AG09319 (cell line): ENCODE measurements around the gene DLK2.

ENCODE experiments used
- DNase-seq: peaks from one replicate; pipeline ENCODE4 v3.0.0-alpha.2; 2010; ENCODE audit warnings: low read depth; ENCODE audit errors: extremely low read depth
- TF ChIP-seq, protein P1 (sequence below): IDR thresholded peaks from 2 replicates; pipeline ENCODE4 v1.5.1; 2011; ENCODE audit warnings: low read depth, mild to moderate bottlenecking, inconsistent platforms, low read length, moderate library complexity

Gene DLK2

DNA sequence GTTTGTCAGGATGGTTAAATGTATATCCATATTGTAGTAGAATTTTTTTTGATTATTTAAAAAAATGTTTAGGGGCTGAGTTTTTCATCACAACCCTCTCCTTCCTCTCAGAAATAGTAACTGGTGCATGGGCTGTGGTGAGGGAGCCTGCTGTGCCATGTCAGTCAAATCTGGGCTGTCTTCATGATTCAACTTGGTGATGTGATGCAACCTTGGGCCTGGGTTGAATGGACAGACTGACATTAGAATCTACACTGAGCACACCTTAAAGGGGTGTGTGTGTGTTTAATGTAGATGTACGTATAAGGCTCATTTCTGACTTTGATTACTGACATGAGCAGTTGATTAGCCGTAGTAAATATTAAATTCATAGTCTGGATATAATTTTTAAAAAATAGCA is 25.7 kb upstream of the DLK2 start:
- TF ChIP-seq, protein P1, sequence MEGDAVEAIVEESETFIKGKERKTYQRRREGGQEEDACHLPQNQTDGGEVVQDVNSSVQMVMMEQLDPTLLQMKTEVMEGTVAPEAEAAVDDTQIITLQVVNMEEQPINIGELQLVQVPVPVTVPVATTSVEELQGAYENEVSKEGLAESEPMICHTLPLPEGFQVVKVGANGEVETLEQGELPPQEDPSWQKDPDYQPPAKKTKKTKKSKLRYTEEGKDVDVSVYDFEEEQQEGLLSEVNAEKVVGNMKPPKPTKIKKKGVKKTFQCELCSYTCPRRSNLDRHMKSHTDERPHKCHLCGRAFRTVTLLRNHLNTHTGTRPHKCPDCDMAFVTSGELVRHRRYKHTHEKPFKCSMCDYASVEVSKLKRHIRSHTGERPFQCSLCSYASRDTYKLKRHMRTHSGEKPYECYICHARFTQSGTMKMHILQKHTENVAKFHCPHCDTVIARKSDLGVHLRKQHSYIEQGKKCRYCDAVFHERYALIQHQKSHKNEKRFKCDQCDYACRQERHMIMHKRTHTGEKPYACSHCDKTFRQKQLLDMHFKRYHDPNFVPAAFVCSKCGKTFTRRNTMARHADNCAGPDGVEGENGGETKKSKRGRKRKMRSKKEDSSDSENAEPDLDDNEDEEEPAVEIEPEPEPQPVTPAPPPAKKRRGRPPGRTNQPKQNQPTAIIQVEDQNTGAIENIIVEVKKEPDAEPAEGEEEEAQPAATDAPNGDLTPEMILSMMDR, result no peak
- DNase-seq, result no peak

DNA sequence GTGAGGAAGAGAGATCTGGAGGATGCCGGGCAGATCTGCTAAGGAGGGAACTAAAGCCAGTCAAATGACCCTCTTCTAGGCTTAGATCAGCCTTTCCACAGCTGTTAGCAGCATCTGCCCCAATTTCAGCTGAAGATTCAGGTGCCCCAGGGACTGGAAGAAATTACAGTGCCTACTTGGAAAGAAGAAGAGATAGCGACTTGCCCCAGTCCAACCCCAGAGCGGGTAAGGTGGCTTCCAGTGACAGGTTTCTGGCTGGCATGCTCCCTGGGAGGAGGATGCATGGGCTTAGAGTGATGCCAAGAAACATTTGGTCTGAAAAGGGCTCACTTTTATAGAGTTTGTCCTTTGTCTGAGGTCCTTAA is 22.6 kb upstream of the DLK2 start:
- no peak for DNase-seq

DNA sequence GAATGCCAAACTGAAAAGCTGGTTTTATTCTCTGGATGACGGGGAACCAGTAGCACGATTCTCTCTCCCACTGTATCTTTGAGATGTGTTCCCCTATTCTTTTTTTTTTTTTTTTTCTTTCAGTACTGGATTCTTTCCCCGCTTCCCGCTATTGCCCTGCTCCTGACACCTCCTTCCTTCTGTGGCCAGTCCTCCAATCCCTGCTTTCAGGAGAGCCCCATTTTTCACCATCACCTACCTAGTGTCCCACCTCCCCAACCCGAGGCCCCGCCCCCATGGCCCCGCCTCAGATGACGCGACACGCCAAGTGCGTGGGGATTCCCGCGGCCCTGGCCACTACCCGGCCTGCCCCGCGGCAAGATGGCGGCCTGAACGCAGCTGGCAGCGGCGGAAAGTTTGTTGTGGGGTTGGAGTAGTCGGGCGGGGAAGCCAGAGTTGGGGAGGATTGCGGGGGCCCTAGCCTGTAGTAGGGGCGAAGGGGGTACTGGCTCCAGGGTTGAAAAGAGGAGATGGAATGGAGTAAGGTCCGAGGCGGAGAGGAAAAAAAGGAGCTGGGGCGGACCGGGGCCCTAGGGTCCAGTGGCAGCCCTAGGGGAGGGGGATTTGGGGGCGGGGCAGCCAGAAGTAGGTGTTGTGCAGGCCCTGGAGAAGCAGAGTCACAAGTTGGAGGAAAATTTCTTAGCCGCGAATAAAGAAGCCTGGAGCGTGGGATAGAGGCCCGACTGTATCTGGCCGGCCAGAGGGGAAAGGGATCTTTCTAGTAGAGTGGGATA is 22.1 kb upstream of the DLK2 start, which contains the start of gene TJAP1:
TJAP1 (plus strand) TSS at position 336 of the 773 bp plus-strand sequence. CDS start 21,432 bp downstream, outside the sequence.
- TF ChIP-seq, protein P1, result no peak
- DNase-seq, result no peak

More for the DNA sequence above, 22.6 kb upstream of the DLK2 start:
- TF ChIP-seq, protein P1, result no peak

DNA sequence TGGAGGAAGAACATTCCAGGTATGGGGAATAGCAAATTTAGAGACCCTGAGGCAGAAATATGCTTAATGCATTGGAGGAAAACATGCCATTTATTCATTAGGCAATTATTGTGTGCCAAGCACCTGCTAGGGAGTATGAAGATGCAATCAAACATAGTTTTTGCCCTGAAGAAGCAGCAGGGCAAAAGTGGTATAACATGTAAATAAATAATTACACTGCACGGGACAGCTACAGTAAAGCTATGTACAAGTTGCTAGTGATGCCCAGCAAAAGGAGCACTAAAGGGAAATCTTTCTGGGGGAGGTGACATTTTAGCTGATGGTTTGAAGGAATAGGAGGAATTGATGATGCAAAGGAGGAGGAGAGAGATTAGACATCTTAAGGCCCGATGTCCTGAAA is 21.4 kb upstream of the DLK2 start:
- no peak for DNase-seq
- TF ChIP-seq, protein P1, result no peak

DNA sequence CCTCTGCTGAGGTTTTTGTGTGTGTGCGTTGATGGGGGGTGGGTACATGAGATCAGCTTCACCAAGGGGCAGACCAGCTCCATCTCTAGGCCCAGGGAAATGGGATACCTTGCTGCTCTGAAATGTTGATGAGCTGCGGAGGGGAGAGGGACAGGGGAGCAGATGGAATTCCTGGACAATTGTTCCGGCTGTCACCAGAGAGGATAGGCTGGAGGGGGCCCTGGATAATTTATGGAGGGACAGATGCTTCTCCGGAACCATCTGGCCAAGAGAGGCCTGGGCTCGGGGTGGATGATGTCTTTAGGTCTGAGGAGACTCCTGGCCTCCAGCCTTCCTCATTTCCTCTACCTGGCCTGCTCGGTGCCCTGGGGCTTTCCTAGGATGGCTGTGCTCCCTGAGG is 20.2 kb upstream of the DLK2 start:
- no peak for DNase-seq
- TF ChIP-seq, protein P1, result no peak

DNA sequence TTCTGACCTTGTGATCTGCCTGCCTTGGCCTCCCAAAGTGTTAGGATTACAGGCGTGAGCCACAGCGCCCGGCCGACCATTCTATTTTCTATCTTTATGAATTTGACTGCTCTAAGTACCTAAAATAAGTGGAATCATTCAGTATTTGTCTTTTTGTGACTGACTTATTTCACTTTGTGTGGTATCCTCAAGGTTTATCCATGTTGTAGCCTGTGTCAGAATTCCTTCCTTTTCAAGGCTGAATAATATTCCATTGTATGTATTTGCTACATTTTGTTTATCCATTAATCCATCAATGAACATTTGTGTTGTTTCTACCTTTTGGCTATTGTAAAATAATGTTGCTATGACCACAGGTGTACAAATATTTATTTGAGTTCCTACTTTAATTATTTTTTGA is 17.2 kb upstream of the DLK2 start:
- DNase-seq, result no peak
- TF ChIP-seq, protein P1, result no peak

DNA sequence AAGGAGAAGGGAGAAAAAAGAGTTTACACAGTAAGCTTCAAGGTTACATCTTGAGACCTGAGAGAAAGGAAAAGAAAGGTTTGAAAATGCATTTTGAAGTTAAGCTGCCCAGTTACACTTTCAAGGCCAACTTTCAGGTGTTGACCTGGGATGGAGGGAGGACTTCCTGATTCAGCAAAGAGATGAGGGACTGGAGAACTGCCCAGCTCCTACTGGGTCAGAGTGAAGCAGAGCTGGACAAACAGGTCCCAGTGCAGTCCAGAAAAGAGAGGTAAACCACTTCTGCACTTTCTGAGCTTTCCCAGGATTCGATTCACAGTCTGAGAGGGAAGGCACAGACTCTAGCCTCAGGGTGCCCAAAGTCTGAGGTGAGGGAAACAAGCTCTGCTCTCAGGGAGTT is 16.1 kb upstream of the DLK2 start:
- no peak for DNase-seq
- TF ChIP-seq, protein P1, result no peak
